ENCODE data around the gene KRT39.
"Not testable (repeated sequence)": the region's sequence is repeated elsewhere in the genome, so short reads cannot be mapped to it uniquely, and the experiment has no call there.

Gene KRT39

GRCh38 chr17:40966848-40967247 lies at the start of gene KRT39:
Gene KRT39 (minus strand): TSS chr17:40966948. CDS start chr17:40966856, 92 bp downstream.
- no peak for DNase-seq

GRCh38 chr17:41015454-41015853 lies 48.7 kb upstream of the KRT39 start:
- peak; percentile 37 for DNase-seq

- peak; percentile 82 for DNase-seq
These were observed 46.9 kb upstream of the KRT39 start for GRCh38 chr17:41013606-41014005.

GRCh38 chr17:41013181-41013580 lies 46.4 kb upstream of the KRT39 start:
- DNase-seq: no peak

DNA sequence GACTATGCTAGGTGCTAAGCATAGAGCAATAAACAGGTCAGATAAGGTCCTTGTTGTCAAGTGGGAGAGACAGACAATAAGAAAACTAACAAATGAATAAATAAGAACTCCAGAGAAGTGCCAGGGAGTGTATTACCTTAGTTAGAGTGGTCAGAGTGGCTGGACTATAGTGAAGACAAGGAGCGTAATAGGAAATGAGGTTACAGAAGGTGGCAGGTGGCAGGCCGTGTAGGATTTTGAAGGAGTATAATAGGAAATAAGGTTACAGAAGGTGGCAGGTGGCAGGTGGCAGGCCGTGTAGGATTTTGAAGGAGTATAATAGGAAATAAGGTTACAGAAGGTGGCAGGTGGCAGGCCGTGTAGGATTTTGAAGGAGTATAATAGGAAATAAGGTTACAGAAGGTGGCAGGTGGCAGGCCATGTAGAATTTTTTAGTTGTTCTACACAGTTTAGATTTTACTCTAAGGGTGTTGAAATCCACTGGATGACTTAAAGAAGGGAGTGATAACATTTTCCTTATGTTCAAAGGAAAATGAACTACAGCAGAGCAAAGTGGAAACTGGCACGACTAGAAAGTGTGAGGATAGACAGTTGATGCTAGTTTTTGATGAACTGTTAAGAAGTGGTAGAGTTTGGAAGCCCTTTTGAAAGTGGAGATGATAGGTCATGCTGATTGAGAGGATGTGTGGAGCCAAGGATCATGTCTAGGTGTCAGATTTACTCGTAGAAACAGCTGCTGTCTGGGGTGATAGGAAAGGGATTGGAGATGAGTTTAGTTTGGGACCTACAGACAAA lies 45.8 kb upstream of the KRT39 start:
- DNase-seq: no peak

- DNase-seq: no peak
These were observed 43.7 kb upstream of the KRT39 start for GRCh38 chr17:41010441-41010840.

DNA sequence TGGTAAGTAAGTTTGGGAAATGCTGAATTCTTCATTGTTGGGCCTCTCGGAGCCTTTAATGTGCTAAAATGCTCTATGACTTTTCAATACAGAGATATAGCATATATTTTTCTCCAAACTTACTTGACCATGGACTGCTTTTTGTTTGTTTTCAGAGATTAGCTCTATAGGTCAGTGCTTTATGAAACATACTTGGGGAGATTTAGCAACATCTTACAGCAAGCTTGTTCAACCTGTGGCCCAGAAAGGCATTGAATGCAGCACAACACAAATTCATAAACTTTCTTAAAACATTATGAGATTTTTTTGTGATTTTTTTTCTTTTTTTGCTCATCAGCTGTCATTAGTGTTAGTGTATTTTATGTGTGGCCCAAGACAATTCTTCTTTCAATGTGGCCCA lies 43.2 kb upstream of the KRT39 start:
- DNase-seq: no peak

DNA sequence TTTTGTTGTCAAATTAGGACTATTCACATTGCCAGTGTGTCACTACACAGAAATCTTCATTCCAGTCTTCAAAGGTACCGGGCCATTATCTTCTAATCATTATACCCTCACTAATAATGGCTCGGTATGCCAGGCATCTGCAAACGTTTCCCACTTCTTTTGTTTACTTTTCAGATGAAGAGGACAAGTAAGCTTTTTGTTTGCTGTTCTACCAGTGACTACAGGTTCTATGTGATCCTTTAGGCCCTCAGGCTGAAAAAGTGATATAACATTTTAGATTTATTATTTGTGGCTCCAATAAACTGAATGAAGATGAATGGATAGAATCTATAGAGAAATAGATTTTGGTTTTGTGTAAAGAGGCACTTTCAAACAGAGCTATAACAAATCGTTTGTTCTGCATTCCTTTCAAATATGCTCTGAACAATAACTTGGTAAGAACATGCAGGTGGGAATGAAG lies 42.6 kb upstream of the KRT39 start:
- no peak for DNase-seq

DNA sequence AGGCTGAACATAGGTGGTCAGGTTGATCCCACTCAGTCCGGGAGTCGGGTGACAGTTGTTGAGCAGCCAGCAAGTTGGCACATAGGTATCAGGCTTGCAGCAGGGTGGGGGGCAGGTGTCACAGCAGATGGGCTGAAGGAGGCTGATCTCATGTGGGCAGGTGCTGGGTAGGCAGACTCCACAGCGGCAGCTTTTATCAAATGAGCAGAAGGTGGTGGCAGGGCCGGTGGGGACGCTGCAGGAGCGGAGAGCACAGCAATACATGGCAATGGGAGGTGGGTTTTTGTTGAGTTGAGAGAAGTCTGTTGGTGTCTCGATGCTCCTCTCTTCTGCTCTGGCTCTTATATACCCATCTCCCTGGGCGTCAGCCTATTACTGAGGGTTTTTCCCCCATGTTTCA lies 42.1 kb upstream of the KRT39 start, which contains the start of gene KRTAP3-1:
KRTAP3-1 (minus strand) TSS at position 318 of the 400 bp plus-strand sequence; CDS start at position 264, 54 bp downstream.
- no peak for DNase-seq

- no peak for DNase-seq
These were observed 37.6 kb upstream of the KRT39 start for GRCh38 chr17:41004397-41004796.

- no peak for DNase-seq
These were observed 37.2 kb upstream of the KRT39 start for GRCh38 chr17:41003926-41004325.

DNA sequence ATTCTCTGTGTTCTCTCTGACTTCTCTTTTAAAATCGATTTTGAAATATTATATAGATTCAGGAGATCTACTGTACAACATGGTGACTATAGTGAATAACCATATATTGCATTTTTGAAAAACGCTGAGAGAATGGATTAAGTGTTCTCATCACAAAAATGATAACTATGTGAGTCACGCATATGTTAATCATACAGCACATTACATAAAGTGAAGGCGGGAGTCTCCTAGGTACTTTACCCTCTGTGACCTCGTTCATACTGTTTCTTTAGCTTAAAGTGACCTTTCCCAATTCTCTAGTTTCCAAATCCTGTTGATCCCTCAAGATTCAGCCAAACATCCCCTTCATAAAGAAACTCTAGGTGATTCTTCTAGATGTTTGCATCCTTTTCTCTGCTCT lies 36.1 kb upstream of the KRT39 start:
- DNase-seq: peak; percentile 33

DNA sequence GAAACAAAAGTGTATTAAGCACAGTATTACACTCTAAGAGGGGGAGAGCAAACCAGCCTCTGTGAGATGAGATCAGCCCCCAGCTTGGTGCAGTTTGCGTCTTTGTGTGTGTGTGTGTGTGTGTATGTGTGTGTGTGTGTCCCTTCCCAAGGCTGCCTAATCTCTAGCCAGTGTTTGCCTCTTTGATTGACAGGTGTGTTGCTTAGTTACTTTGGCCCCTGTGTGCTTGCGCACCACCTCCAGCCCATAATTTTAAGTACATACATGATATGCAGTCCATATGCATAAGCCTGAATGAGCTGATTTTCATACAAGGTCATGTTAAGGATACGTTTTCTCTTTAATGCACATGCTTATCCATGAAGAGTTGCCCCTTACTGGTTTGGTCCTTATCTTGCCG lies 35.0 kb upstream of the KRT39 start:
- DNase-seq: no peak

GRCh38 chr17:40999563-40999962 lies 32.8 kb upstream of the KRT39 start, which contains the start of gene KRTAP3-2:
Gene KRTAP3-2 (minus strand): TSS chr17:40999906. CDS start chr17:40999853, 53 bp downstream.
- not testable (repeated sequence) for DNase-seq

GRCh38 chr17:40997361-40997760 lies 30.6 kb upstream of the KRT39 start:
- DNase-seq: no peak

DNA sequence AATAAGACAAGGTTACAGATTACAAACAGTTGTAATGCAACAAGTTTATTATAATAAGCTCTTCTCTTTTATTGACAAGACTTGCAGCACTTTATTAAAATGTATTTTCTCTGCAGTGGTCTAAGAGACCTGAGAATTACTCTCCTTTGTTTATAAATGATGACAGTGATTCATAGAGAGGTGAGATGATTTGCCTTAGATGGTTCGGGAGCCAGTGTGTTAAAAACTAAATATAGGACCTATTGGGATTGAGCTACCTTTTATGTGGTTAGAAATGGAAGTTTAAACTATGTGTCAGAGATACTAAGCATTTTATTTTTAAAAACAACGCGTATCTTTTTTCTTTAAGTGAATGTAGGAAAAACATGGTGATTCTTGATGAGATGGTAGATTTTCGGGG lies 30.1 kb upstream of the KRT39 start:
- no peak for DNase-seq

- no peak for DNase-seq
These were observed 28.4 kb upstream of the KRT39 start for GRCh38 chr17:40995116-40995515.

DNA sequence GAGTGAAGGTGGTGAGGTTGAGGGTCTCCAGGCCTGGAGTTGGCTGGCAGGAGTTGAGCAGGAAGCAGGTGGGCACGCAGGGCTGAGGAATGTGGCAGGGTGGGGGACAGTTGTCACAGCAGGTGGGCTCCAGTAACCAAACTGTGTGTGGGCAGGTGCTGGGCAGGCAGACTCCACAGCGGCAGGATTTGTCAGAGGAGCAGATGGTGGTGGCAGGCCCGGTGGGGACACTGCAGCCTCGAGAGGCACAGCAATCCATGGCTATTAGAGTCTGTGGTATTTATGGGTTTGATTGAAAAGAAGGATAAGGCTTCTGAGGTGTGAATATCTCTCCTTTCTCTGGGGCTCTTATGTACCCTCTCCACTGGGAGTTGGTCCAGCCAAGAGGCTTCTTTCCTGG lies 27.1 kb upstream of the KRT39 start, which contains the start of gene KRTAP3-3:
KRTAP3-3 (minus strand) TSS at position 326 of the 400 bp plus-strand sequence; CDS start at position 259, 67 bp downstream.
- DNase-seq: no peak

GRCh38 chr17:40993084-40993483 lies 26.3 kb upstream of the KRT39 start:
- no peak for DNase-seq

DNA sequence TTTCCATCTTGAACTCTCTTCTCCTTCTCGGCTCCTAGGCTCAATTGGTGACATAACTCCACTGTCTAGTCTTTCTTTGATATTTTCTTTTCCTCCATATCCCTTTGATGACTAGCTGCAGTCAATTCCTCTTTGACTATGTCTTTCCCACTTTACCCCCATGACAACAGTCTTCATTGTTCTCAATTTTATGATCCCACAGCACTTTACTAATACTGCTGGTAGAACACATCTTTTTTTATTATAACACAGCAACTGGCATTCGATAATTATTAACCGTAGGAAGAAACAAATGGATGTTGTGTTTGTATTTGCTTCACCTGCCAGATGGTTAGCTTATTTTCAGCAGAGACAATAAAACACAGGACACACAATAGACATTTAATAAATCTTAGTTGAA lies 25.9 kb upstream of the KRT39 start:
- no peak for DNase-seq

DNA sequence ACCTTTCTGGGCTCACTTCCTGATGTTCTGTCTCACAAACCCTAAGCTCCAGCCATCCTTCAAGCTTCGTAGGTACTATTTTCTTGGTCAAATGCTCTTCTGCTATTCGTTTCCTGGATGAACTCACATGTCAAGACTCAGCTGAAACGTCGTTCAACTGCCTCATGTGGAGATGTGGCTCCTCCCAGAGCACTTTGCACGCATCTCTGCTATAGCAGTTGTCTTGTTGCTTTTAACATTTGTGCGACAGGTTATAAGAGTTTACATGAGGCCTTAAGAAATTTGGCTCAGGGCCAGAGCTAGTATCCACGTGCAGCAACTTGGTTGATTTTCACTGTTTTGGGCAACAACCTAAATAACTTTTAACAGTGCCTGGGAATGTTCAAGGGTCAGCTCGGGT lies 20.2 kb upstream of the KRT39 start:
- no peak for DNase-seq

- no peak for DNase-seq
These were observed 17.5 kb upstream of the KRT39 start, which contains the start of gene KRT40 for GRCh38 chr17:40984226-40984625. Gene KRT40 (minus strand): TSS chr17:40984326. CDS start chr17:40984273, 53 bp downstream.

DNA sequence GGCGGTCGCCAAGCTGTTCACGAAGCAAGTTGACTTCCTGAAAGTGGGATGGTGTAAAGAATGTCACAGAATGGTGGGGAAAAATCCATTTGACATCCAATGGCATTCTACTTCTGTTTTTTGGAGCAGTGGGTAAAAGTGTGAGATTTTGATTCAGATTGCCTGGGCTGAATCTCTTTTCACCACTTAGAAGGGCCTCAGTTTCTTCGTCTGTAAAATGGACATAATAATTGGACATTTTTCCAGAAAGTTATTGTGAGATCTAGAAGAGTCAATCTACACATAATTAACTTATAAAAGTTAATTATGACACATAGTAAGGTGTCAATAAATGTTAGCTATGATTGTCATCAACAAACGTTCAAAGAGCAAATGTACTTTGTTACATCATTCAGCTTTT lies 14.4 kb upstream of the KRT39 start:
- no peak for DNase-seq

DNA sequence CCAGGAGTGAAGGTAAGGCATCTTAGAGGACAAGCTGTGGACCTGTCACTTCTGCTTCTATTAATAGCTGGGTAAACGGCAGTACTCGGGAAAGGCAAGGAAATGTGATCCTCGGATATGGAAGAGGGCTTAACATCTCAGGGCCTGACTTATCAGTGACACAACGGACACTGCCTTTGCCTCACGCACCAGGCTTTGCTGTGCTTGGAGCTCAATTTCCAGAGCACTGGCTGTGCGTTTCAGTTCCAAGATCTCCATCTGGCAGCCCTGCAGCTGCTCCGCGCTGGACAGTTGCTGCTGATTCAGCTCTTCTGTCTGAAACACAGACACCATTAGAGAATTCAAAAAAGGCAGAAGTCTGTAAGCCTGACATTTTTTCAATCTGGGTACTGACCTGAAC lies 13.8 kb upstream of the KRT39 start:
- peak; percentile 40 for DNase-seq

Measured in fibroblast of skin of right quadriceps (primary cell).